Left lung (tissue), 10 donors: ENCODE data around the gene TNP2. TPM values are rescaled to one million over a fixed set of nuclear protein-coding genes. Genes with fewer than 3 reads are reported as not detected.

Experiments
- ATAC-seq: fragments of 200-7000 bp; cut with Tn5 transposase; one replicate; pipeline ENCODE4 v1.9.1; 2020; ENCODE audit warnings: moderate library complexity
- DNase-seq, 4 donors: peaks; one replicate each; pipeline ENCODE4 v3.0.0-alpha.2; 2013 to 2020
- H3K27ac ChIP-seq, 2 donors: fragments of 200-600 bp; sonication (generic) in 1 of 2; one replicate each; pipeline versions ENCODE4 v1.5.0 to v1.8.0; 2020 to 2021
- H3K27me3 ChIP-seq, 2 donors: fragments of 200-600 bp; sonication (generic) in 1 of 2; one replicate each; pipeline versions ENCODE4 v1.5.0 to v1.8.0; 2020 to 2021
- H3K36me3 ChIP-seq, 2 donors: fragments of 200-600 bp; sonication (generic) in 1 of 2; one replicate each; pipeline versions ENCODE4 v1.5.0 to v1.8.0; 2020 to 2021
- H3K4me1 ChIP-seq, 2 donors: fragments of 200-600 bp; one replicate each; pipeline ENCODE4 v1.8.0; 2021
- H3K4me3 ChIP-seq, 2 donors: fragments of 200-600 bp; sonication (generic) in 1 of 2; one replicate each; pipeline versions ENCODE4 v1.5.0 to v1.8.0; 2020 to 2021; ENCODE audit warnings: mild to moderate bottlenecking in 1 of 2
- H3K9me3 ChIP-seq, 2 donors: fragments of 200-600 bp; sonication (generic) in 1 of 2; one replicate each; pipeline versions ENCODE4 v1.5.0 to v1.8.0; 2020 to 2021
- intact Hi-C, 2 donors: fragments of 100-400 bp; cut with DNase I; formaldehyde crosslinking; loops; one replicate each; pipeline versions ENCODE4 v1.11.2 to v1.14.2; 2022
- polyA plus RNA-seq, 6 donors: library from polyadenylated mRNA; unstranded; fragments of 120-200 nt; gene quantifications; one replicate each; pipeline ENCODE4 v1.2.1, GENCODE V29; 2013; ENCODE audit not compliant: insufficient read length in 6 of 6
- total RNA-seq, 2 donors: library from RNA; stranded (reverse); fragmentation: NEBNext Ultra II Directional; extraction: Animal tissue kit (Norgen Biotek cat#: 25700); gene quantifications; one replicate each; pipeline ENCODE4 v1.2.1, GENCODE V29; 2021
- TF ChIP-seq, protein P1 (sequence below), 2 donors: fragments of 200-600 bp; sonication (generic) in 1 of 2; IDR thresholded peaks; one replicate each; pipeline versions ENCODE4 v1.5.0 to v1.8.0; 2021; ENCODE audit warnings: antibody characterized with exemption in 2 of 2
- donor health status: DM: no; HTN: yes; CAD: no.
- donor health status: DM: no; HTN: no; CAD: no.

Gene TNP2
- total and polyA plus RNA-seq, 8 donors: not detected

DNA sequence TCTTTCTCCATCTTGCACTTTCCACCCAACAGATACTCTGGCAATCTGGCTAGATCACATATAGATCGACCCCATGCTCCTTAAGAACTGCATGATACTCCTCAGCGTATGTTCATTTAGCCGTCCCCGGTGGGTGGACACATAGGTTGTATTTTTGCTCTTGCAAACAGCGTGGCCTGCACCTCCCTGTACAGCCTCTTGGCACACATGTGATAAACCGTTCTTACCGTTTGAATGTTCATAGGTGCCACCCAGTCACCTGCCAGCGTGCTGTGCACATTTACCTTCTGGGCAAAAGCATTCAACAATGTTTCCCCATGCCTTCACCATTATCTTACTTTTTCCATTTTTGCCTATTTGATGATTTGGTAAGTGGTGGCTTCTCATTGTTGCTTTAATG is 6.2 kb downstream of the TNP2 start:
- intact Hi-C loops: no loop called here
- DNase-seq (no peak), ATAC-seq (no peak)
- Histone ChIP-seq H3K27ac (no peak overlapping the region), H3K4me1 (peaks cover 10 to 21% of the 10 kb centered on the region in 2 donors), H3K4me3 (no peak overlapping the region), H3K9me3 (no peaks in the 10 kb centered on the region), H3K27me3 (no peaks in the 10 kb centered on the region), H3K36me3 (no peaks in the 10 kb centered on the region)
- TF ChIP-seq, protein P1, sequence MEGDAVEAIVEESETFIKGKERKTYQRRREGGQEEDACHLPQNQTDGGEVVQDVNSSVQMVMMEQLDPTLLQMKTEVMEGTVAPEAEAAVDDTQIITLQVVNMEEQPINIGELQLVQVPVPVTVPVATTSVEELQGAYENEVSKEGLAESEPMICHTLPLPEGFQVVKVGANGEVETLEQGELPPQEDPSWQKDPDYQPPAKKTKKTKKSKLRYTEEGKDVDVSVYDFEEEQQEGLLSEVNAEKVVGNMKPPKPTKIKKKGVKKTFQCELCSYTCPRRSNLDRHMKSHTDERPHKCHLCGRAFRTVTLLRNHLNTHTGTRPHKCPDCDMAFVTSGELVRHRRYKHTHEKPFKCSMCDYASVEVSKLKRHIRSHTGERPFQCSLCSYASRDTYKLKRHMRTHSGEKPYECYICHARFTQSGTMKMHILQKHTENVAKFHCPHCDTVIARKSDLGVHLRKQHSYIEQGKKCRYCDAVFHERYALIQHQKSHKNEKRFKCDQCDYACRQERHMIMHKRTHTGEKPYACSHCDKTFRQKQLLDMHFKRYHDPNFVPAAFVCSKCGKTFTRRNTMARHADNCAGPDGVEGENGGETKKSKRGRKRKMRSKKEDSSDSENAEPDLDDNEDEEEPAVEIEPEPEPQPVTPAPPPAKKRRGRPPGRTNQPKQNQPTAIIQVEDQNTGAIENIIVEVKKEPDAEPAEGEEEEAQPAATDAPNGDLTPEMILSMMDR (IDR thresholded peaks at IDR 0.05): no peak

DNA sequence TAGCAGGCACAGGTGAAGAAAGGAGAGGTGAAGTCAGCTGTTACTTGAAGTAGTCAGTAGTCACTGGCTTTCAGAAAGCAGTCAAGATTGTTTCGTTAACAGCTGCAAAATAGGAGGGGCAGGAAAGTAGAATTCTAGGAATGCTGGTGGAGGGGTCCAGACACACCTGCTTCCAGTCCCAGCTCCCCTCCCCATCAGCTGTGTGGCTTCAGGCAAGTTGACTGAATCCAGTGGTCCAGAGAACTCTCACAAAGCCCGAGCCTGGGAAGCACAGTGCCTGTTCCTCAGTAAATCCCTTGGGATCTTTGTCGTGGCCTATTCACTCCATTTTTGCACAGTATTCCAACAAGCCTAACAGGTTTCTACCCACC is 8.5 kb downstream of the TNP2 start:
- no peak for ATAC-seq
- intact Hi-C loops: no loop called here

DNA sequence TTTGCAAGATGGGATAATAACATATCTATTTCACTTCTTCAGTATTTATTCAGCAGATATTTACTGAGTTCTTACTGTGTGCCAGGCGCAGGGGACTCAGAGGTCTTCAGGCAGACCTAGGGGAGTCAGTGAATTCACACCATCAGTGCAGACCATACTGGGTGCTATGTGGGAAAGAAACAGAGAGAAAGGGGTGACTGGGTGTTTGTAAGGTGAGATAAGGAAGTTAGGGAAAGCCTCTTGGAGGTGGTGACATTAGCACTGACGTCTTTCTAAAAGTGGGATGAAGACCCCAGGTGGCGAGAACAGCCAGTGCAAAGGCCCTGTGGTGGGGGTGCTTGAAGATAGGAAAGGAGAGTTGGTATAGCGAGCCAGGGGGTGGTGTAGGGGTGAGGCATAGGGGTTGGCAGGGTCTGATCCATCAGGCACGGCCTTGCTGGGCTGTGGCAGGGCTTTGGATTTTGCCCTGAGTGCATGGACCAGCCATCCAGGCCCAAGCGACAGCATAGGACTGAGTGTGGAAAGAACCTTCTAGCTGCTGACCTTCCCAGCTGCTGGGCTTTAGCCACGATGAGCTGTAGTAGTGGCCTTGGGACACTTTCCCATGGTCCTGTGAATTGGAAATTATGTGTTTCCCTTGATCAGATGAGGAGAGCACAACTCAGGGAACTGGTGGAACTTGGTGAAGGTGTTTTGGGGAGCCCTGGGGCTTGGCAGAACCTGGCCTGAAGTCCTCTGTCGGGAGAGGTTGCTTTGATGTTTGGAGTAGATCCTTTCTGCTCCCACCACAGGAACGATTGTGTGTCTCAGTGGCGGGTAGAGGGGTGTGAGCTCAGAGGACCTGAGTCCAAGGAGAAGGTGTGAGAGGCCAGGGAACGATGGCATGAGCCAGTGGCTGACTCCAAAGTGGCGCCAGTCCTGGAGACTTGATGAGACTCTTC is 9.2 kb downstream of the TNP2 start:
- DNase-seq: no peak
- TF ChIP-seq, protein P1 (IDR thresholded peaks at IDR 0.05): no peak
- H3K27ac ChIP-seq: peak overlapping the region in 1 of 2 donors; percentile 26
- H3K4me1 ChIP-seq: peaks cover 15 to 28% of the 10 kb centered on the region in 2 donors
- H3K36me3 ChIP-seq: peaks cover 0 to under 1% of the 10 kb centered on the region in 2 donors
- intact Hi-C loops: loop anchor here in 1 of 2 donors (10.0 kb wide), 1 partner anchor 145 kb away; no protein-coding TSS in a partner anchor
- H3K9me3 ChIP-seq: no peaks in the 10 kb centered on the region
- H3K4me3 ChIP-seq: no peak overlapping the region
- no peak for ATAC-seq
- peaks cover 0 to 2% of the 10 kb centered on the region in 2 donors for H3K27me3 ChIP-seq

More for the DNA sequence above, 8.5 kb downstream of the TNP2 start:
- no peak overlapping the region for H3K27ac ChIP-seq
- peaks cover 15 to 32% of the 10 kb centered on the region in 2 donors for H3K4me1 ChIP-seq
- no peaks in the 10 kb centered on the region for H3K9me3 ChIP-seq
- H3K4me3 ChIP-seq: no peak overlapping the region
- no peaks in the 10 kb centered on the region for H3K36me3 ChIP-seq
- TF ChIP-seq, protein P1 (IDR thresholded peaks at IDR 0.05): no peak
- H3K27me3 ChIP-seq: no peaks in the 10 kb centered on the region
- DNase-seq: no peak

DNA sequence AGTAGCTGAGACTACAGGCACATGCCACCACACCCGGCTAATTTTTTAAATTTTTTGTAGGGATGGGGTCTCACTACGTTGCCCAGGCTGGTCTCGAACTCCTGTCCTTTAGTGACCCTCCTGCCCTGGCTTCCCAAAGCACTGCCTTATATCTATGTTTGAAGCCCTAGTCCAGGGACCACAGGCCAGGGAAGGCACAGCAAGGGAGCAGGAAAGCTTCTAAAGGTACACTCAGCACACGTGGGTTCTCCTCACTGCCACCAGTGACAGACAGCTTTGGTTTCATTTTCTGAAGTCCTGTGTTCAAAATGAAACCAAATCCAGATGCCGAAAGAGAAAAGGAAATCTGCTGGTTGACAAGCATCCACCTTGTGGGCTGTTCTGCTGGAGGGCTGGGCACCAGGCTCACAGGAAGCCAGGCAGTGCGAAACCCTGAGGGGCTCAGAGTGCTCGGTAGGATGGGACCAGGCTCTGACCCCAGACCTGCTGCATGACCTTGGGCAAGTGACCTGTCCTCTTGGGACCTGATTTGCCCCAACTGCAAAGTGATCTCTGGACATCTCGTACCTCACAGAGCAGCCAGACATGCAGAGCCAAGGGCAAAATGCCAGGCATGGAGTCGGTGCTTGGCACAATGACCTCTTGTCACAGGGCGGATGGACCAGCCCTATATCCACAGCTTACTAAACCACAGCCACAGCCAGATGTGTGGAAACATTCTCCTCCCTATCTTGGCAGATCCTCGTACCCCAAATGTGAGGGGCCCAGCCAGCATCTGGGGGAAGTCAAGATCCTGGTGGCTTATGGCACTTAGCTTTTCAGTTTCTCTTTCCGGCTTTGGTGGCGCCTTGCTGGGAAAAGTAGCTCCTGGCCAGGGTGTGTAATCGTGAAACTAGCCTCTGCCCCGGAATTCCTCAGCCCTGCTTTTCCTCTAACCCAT is 10.3 kb downstream of the TNP2 start:
- TF ChIP-seq, protein P1 (IDR thresholded peaks at IDR 0.05): no peak
- Histone ChIP-seq H3K27me3 (peaks cover 0 to 7% of the 10 kb centered on the region in 2 donors), H3K4me3 (no peak overlapping the region), H3K36me3 (peaks cover 0 to 10% of the 10 kb centered on the region in 2 donors), H3K27ac (peak overlapping the region in 1 of 2 donors; percentile 26), H3K9me3 (no peaks in the 10 kb centered on the region), H3K4me1 (peaks cover 19 to 37% of the 10 kb centered on the region in 2 donors)
- no peak for ATAC-seq
- no peak for DNase-seq
- intact Hi-C loops: loop anchor here in 1 of 2 donors (10.0 kb wide), 1 partner anchor 144 kb away; no protein-coding TSS in a partner anchor
